ENCODE results near the gene XRCC3.

The XRCC3 gene

GRCh38 chr14:103676881-103677675, 38.2 kb downstream of the XRCC3 start:
- Histone ChIP-seq H3K36me3 (ENCODE audit: insufficient read depth, low read length) (peaks cover 92% of the 10 kb centered on the region), H3K4me3 (no peak overlapping the region), H3K9ac (ENCODE audit: insufficient read length) (no peak overlapping the region), H3K9me3 (ENCODE audit: low read depth, low read length) (no peaks in the 10 kb centered on the region), H3K27ac (no peak overlapping the region)
- TF ChIP-seq EZH2 (IDR thresholded peaks at IDR 0.05) (no peak), POLR2AphosphoS5 (IDR thresholded peaks at IDR 0.05; ENCODE audit: borderline replicate concordance, low read depth, low read length) (no peak), FOXP2 (optimal IDR thresholded peaks at IDR 0.05; ENCODE audit: control extremely low read depth, extremely low read length, insufficient read depth) (no peak)
- DNase-seq (ENCODE audit: low read depth, low spot score): no peak

GRCh38 chr14:103675957-103676356, 39.3 kb downstream of the XRCC3 start:
- Histone ChIP-seq H3K9me3 (ENCODE audit: low read depth, low read length) (no peaks in the 10 kb centered on the region), H3K36me3 (ENCODE audit: insufficient read depth, low read length) (peaks cover 93% of the 10 kb centered on the region), H3K27ac (no peak overlapping the region), H3K9ac (ENCODE audit: insufficient read length) (no peak overlapping the region), H3K4me3 (no peak overlapping the region)
- DNase-seq (ENCODE audit: low read depth, low spot score): no peak
- TF ChIP-seq FOXP2 (optimal IDR thresholded peaks at IDR 0.05; ENCODE audit: control extremely low read depth, extremely low read length, insufficient read depth) (no peak), EZH2 (IDR thresholded peaks at IDR 0.05) (no peak), POLR2AphosphoS5 (IDR thresholded peaks at IDR 0.05; ENCODE audit: borderline replicate concordance, low read depth, low read length) (no peak)

GRCh38 chr14:103671911-103672310, 43.3 kb downstream of the XRCC3 start:
- no peak overlapping the region for H3K4me3 ChIP-seq
- H3K9ac ChIP-seq (ENCODE audit: insufficient read length): no peak overlapping the region
- no peaks in the 10 kb centered on the region for H3K9me3 ChIP-seq (ENCODE audit: low read depth, low read length)
- H3K36me3 ChIP-seq (ENCODE audit: insufficient read depth, low read length): peaks cover 89% of the 10 kb centered on the region
- no peak for TF ChIP-seq FOXP2 (optimal IDR thresholded peaks at IDR 0.05; ENCODE audit: control extremely low read depth, extremely low read length, insufficient read depth)
- no peak for TF ChIP-seq POLR2AphosphoS5 (IDR thresholded peaks at IDR 0.05; ENCODE audit: borderline replicate concordance, low read depth, low read length)
- TF ChIP-seq EZH2 (IDR thresholded peaks at IDR 0.05): no peak
- no peak for DNase-seq (ENCODE audit: low read depth, low spot score)
- no peak overlapping the region for H3K27ac ChIP-seq

GRCh38 chr14:103669370-103669769, 45.9 kb downstream of the XRCC3 start:
- no peak overlapping the region for H3K4me3 ChIP-seq
- H3K27ac ChIP-seq: 0 out of 2 replicates have a peak overlapping the region, but pooled peaks have one; percentile 42
- TF ChIP-seq EZH2 (IDR thresholded peaks at IDR 0.05) (no peak), FOXP2 (optimal IDR thresholded peaks at IDR 0.05; ENCODE audit: control extremely low read depth, extremely low read length, insufficient read depth) (no peak), POLR2AphosphoS5 (IDR thresholded peaks at IDR 0.05; ENCODE audit: borderline replicate concordance, low read depth, low read length) (no peak)
- H3K9ac ChIP-seq (ENCODE audit: insufficient read length): no peak overlapping the region
- no peak for DNase-seq (ENCODE audit: low read depth, low spot score)
- no peaks in the 10 kb centered on the region for H3K9me3 ChIP-seq (ENCODE audit: low read depth, low read length)
- peaks cover 70% of the 10 kb centered on the region for H3K36me3 ChIP-seq (ENCODE audit: insufficient read depth, low read length)

- no peak overlapping the region for H3K4me3 ChIP-seq
- H3K27ac ChIP-seq: no peak overlapping the region
- no peak for TF ChIP-seq FOXP2 (optimal IDR thresholded peaks at IDR 0.05; ENCODE audit: control extremely low read depth, extremely low read length, insufficient read depth)
- TF ChIP-seq EZH2 (IDR thresholded peaks at IDR 0.05): no peak
- TF ChIP-seq POLR2AphosphoS5 (IDR thresholded peaks at IDR 0.05; ENCODE audit: borderline replicate concordance, low read depth, low read length): no peak
- no peaks in the 10 kb centered on the region for H3K9me3 ChIP-seq (ENCODE audit: low read depth, low read length)
- no peak overlapping the region for H3K9ac ChIP-seq (ENCODE audit: insufficient read length)
- peaks cover 66% of the 10 kb centered on the region for H3K36me3 ChIP-seq (ENCODE audit: insufficient read depth, low read length)
- DNase-seq (ENCODE audit: low read depth, low spot score): no peak
These were observed 47.1 kb downstream of the XRCC3 start for GRCh38 chr14:103668117-103668516.

GRCh38 chr14:103667671-103668070, 47.6 kb downstream of the XRCC3 start:
- no peak overlapping the region for H3K4me3 ChIP-seq
- no peak for DNase-seq (ENCODE audit: low read depth, low spot score)
- TF ChIP-seq POLR2AphosphoS5 (IDR thresholded peaks at IDR 0.05; ENCODE audit: borderline replicate concordance, low read depth, low read length) (no peak), EZH2 (IDR thresholded peaks at IDR 0.05) (no peak), FOXP2 (optimal IDR thresholded peaks at IDR 0.05; ENCODE audit: control extremely low read depth, extremely low read length, insufficient read depth) (no peak)
- no peak overlapping the region for H3K9ac ChIP-seq (ENCODE audit: insufficient read length)
- H3K36me3 ChIP-seq (ENCODE audit: insufficient read depth, low read length): peaks cover 63% of the 10 kb centered on the region
- H3K9me3 ChIP-seq (ENCODE audit: low read depth, low read length): no peaks in the 10 kb centered on the region
- H3K27ac ChIP-seq: no peak overlapping the region

GRCh38 chr14:103663506-103663905, 51.7 kb downstream of the XRCC3 start:
- H3K9ac ChIP-seq (ENCODE audit: insufficient read length): no peak overlapping the region
- TF ChIP-seq EZH2 (IDR thresholded peaks at IDR 0.05) (no peak), POLR2AphosphoS5 (IDR thresholded peaks at IDR 0.05; ENCODE audit: borderline replicate concordance, low read depth, low read length) (no peak)
- H3K27ac ChIP-seq: no peak overlapping the region
- no peaks in the 10 kb centered on the region for H3K9me3 ChIP-seq (ENCODE audit: low read depth, low read length)
- H3K4me3 ChIP-seq: no peak overlapping the region
- H3K36me3 ChIP-seq (ENCODE audit: insufficient read depth, low read length): peaks cover 61% of the 10 kb centered on the region
- DNase-seq (ENCODE audit: low read depth, low spot score): no peak

GRCh38 chr14:103662591-103662990, 52.7 kb downstream of the XRCC3 start:
- no peak for DNase-seq (ENCODE audit: low read depth, low spot score)
- Histone ChIP-seq H3K27ac (no peak overlapping the region), H3K4me3 (no peak overlapping the region), H3K36me3 (ENCODE audit: insufficient read depth, low read length) (peaks cover 58% of the 10 kb centered on the region), H3K9me3 (ENCODE audit: low read depth, low read length) (no peaks in the 10 kb centered on the region), H3K9ac (ENCODE audit: insufficient read length) (no peak overlapping the region)
- TF ChIP-seq FOXP2 (optimal IDR thresholded peaks at IDR 0.05; ENCODE audit: control extremely low read depth, extremely low read length, insufficient read depth) (no peak), EZH2 (IDR thresholded peaks at IDR 0.05) (no peak), POLR2AphosphoS5 (IDR thresholded peaks at IDR 0.05; ENCODE audit: borderline replicate concordance, low read depth, low read length) (no peak)

GRCh38 chr14:103662029-103662428, 53.2 kb downstream of the XRCC3 start:
- TF ChIP-seq EZH2 (IDR thresholded peaks at IDR 0.05): no peak
- TF ChIP-seq FOXP2 (optimal IDR thresholded peaks at IDR 0.05; ENCODE audit: control extremely low read depth, extremely low read length, insufficient read depth): no peak
- TF ChIP-seq POLR2AphosphoS5 (IDR thresholded peaks at IDR 0.05; ENCODE audit: borderline replicate concordance, low read depth, low read length): no peak
- Histone ChIP-seq H3K4me3 (no peak overlapping the region), H3K9me3 (ENCODE audit: low read depth, low read length) (no peaks in the 10 kb centered on the region), H3K36me3 (ENCODE audit: insufficient read depth, low read length) (peaks cover 61% of the 10 kb centered on the region), H3K9ac (ENCODE audit: insufficient read length) (no peak overlapping the region), H3K27ac (no peak overlapping the region)
- DNase-seq (ENCODE audit: low read depth, low spot score): no peak

All from SK-N-MC (cell line).